T-helper 2 cell treated with Interferon-gamma antibody and Interleukin-4, amounts not matched to agents 5 μg/mL and 100 μg/mL, for 36 hours (primary cell): ENCODE results near the gene POMZP3.
"Not testable (repeated sequence)": the region's sequence is repeated elsewhere in the genome, so short reads cannot be mapped to it uniquely, and the experiment has no call there.

Source experiments
- DNase-seq: peaks from one replicate; pipeline ENCODE4 v3.0.0; 2021; ENCODE audit warnings: low spot score
- H3K27ac Mint-ChIP-seq: one replicate; pipeline ENCODE4 v1.8.0; 2021; ENCODE audit warnings: mild to moderate bottlenecking, mixed read lengths
- H3K27me3 Mint-ChIP-seq: one replicate; pipeline ENCODE4 v1.8.0; 2021; ENCODE audit warnings: low read depth, mixed read lengths
- H3K36me3 Mint-ChIP-seq: one replicate; pipeline ENCODE4 v1.8.0; 2021; ENCODE audit warnings: low read depth, mixed read lengths
- H3K4me1 Mint-ChIP-seq: one replicate; pipeline ENCODE4 v1.8.0; 2021; ENCODE audit warnings: low read depth, mixed read lengths
- H3K4me3 Mint-ChIP-seq: one replicate; pipeline ENCODE4 v1.8.0; 2022; ENCODE audit warnings: mild to moderate bottlenecking, moderate library complexity, mixed read lengths
- H3K9me3 Mint-ChIP-seq: one replicate; pipeline ENCODE4 v1.8.0; 2021; ENCODE audit warnings: mixed read lengths

The POMZP3 gene

DNA sequence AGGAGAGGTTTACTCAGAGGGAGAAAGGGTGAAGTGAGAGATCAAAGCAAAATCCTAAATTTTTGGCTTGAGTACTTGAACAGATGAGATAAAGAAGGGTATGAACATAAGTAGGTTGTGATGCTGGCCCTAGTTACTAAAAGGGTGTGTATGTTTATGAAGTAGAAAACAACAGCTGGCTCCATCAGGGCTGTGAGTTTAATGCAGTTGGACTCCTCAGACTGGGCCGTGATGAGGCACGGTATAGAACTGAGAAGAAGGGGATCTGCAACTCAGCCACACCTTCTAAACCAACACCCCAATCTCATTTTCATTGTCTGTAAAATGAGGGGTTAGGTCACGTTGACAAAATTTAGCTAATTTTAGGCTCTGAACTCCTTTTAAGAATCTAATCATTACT is 54.8 kb downstream of the POMZP3 start:
- H3K27ac Mint-ChIP-seq, H3K27me3 Mint-ChIP-seq, H3K9me3 Mint-ChIP-seq, H3K36me3 Mint-ChIP-seq, H3K4me3 Mint-ChIP-seq, H3K4me1 Mint-ChIP-seq, DNase-seq: not testable (repeated sequence)

GRCh38 chr7:76570324-76570775 is 56.7 kb downstream of the POMZP3 start:
- not testable (repeated sequence) for DNase-seq, H3K4me3 Mint-ChIP-seq, H3K27ac Mint-ChIP-seq, H3K4me1 Mint-ChIP-seq, H3K27me3 Mint-ChIP-seq, H3K9me3 Mint-ChIP-seq
- peaks cover 11% of the 10 kb centered on the region for H3K36me3 Mint-ChIP-seq

- H3K27ac Mint-ChIP-seq, H3K4me1 Mint-ChIP-seq, DNase-seq, H3K27me3 Mint-ChIP-seq, H3K4me3 Mint-ChIP-seq, H3K9me3 Mint-ChIP-seq: not testable (repeated sequence)
- peaks cover 18% of the 10 kb centered on the region for H3K36me3 Mint-ChIP-seq
Measured at GRCh38 chr7:76568742-76569141, 58.3 kb downstream of the POMZP3 start.

- not testable (repeated sequence) for H3K4me1 Mint-ChIP-seq, H3K4me3 Mint-ChIP-seq, H3K27ac Mint-ChIP-seq, H3K27me3 Mint-ChIP-seq, H3K9me3 Mint-ChIP-seq, DNase-seq
- peaks cover 20% of the 10 kb centered on the region for H3K36me3 Mint-ChIP-seq
Measured at GRCh38 chr7:76567753-76568152, 59.3 kb downstream of the POMZP3 start.

- peaks cover 23% of the 10 kb centered on the region for H3K36me3 Mint-ChIP-seq
- not testable (repeated sequence) for H3K27ac Mint-ChIP-seq, H3K9me3 Mint-ChIP-seq, H3K4me3 Mint-ChIP-seq, H3K4me1 Mint-ChIP-seq, H3K27me3 Mint-ChIP-seq, DNase-seq
Measured at GRCh38 chr7:76567311-76567710, 59.8 kb downstream of the POMZP3 start.

DNA sequence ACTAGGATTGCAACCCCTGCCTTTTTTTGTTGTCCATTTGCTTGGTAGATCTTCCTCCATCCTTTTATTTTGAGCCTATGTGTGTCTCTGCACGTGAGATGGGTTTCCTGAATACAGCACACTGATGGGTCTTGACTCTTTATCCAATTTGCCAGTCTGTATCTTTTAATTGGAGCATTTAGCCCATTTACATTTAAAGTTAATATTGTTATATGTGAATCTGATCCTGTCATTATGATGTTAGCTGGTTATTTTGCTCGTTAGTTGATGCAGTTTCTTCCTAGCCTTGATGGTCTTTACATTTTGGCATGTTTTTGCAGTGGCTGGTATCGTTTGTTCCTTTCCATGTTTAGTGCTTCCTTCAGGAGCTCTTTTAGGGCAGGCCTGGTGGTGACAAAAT is 62.1 kb downstream of the POMZP3 start:
- not testable (repeated sequence) for DNase-seq, H3K9me3 Mint-ChIP-seq, H3K27ac Mint-ChIP-seq, H3K27me3 Mint-ChIP-seq, H3K4me1 Mint-ChIP-seq, H3K4me3 Mint-ChIP-seq
- H3K36me3 Mint-ChIP-seq, result peaks cover 26% of the 10 kb centered on the region

DNA sequence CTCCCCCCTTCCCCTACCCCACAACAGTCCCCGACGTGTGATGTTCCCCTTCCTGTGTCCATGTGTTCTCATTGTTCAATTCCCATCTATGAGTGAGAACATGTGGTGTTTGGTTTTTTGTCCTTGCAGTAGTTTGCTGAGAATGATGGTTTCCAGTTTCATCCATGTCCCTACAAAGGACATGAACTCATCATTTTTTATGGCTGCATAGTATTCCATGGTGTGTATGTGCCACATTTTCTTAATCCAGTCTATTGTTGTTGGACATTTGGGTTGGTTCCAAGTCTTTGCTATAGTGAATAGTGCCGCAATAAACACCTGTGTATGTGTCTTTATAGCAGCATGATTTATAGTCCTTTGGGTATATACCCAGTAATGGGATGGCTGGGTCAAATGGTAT is 65.7 kb downstream of the POMZP3 start:
- not testable (repeated sequence) for H3K9me3 Mint-ChIP-seq, DNase-seq, H3K4me3 Mint-ChIP-seq, H3K27ac Mint-ChIP-seq, H3K27me3 Mint-ChIP-seq
- H3K4me1 Mint-ChIP-seq, result peaks cover 12% of the 10 kb centered on the region
- H3K36me3 Mint-ChIP-seq, result peaks cover 37% of the 10 kb centered on the region

DNA sequence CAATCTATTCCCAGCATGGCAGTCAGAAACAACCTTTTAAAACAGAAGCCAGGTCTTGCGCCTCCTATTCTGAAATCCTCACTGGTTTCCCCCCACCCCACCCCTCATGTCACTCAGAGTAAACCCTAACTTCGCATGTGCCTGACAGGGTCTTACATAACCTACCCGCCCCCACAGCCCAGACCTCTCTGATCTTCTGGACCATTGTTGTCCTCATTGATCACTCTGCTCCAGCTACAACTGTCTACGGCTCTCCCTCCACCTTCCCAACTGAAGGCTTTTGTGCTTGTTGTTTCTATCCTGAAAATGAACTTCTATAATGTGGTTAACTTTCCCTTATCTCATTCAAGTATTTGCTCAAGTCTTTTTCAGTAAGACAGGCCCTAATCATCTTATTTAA is 66.9 kb downstream of the POMZP3 start:
- not testable (repeated sequence) for H3K27ac Mint-ChIP-seq, DNase-seq, H3K4me3 Mint-ChIP-seq, H3K9me3 Mint-ChIP-seq, H3K27me3 Mint-ChIP-seq
- H3K36me3 Mint-ChIP-seq, result peaks cover 36% of the 10 kb centered on the region
- peaks cover 13% of the 10 kb centered on the region for H3K4me1 Mint-ChIP-seq
